HEK293 (cell line): ENCODE data around the gene CYTL1.

Experiments
- CTCF ChIA-PET: fragments of 350-600 bp; formaldehyde crosslinking; extraction: SDS; loops from one replicate; lab custom pipeline; 2021; ENCODE audit warnings: antibody characterized with exemption; lab: Yijun Ruan, JAX
- POLR2A ChIA-PET: fragments of 300-600 bp; formaldehyde crosslinking; extraction: SDS; loops from one replicate; lab custom pipeline; 2020; ENCODE audit warnings: antibody characterized with exemption, inconsistent platforms; lab: Yijun Ruan, JAX
- H3K27ac ChIP-seq: fragments of 200-500 bp; sonication (Bioruptor generic); 2 replicates; pipeline ENCODE4 v1.5.1; 2014; ENCODE audit warnings: low read depth, low read length, control low read depth, inconsistent platforms; ENCODE audit errors: extremely low read depth
- H3K36me3 ChIP-seq, 2 experiments: fragments of 200-500 bp in 1 of 2; sonication (Bioruptor generic) in 1 of 2; 1 replicate in 1 of 2; 2 replicates in 1 of 2; pipeline ENCODE4 v1.5.1; 2014 to 2017; ENCODE audit warnings: inconsistent platforms in 2 of 2, low read length in 2 of 2; ENCODE audit not compliant: control insufficient read depth in 2 of 2, insufficient read depth in 1 of 2
- H3K4me1 ChIP-seq: fragments of 200-500 bp; sonication (Bioruptor generic); 2 replicates; pipeline ENCODE4 v1.5.1; 2014; ENCODE audit warnings: mild to moderate bottlenecking, low read length, inconsistent platforms; ENCODE audit not compliant: control insufficient read depth, insufficient read depth
- H3K4me3 ChIP-seq: 2 replicates; pipeline ENCODE4 v1.5.1; 2011; ENCODE audit warnings: low read depth, mild to moderate bottlenecking, control low read depth, low read length, moderate library complexity
- H3K9me3 ChIP-seq: fragments of 200-500 bp; sonication (Bioruptor generic); 2 replicates; pipeline ENCODE4 v1.5.1; 2014; ENCODE audit warnings: low read depth, low read length, inconsistent platforms; ENCODE audit not compliant: control insufficient read depth, insufficient read depth
- GLI2 ChIP-seq: fragments of 450-650 bp; formaldehyde crosslinking; IDR thresholded peaks from 2 replicates; pipeline ENCODE4; 2017; ENCODE audit warnings: missing biosample characterization, missing genetic modification characterization, low read depth, borderline replicate concordance
- YY1 ChIP-seq: fragments of 450-650 bp; formaldehyde crosslinking; IDR thresholded peaks from 2 replicates; pipeline ENCODE4 v1.5.1; 2018; ENCODE audit warnings: missing biosample characterization, missing genetic modification characterization
- ZFP69B ChIP-seq: fragments of 450-650 bp; formaldehyde crosslinking; IDR thresholded peaks from 2 replicates; pipeline ENCODE4 v1.5.1; 2016; ENCODE audit warnings: missing biosample characterization, missing genetic modification characterization
- ZNF169 ChIP-seq: fragments of 450-650 bp; formaldehyde crosslinking; IDR thresholded peaks from 2 replicates; pipeline ENCODE4 v1.5.1; 2016; ENCODE audit warnings: missing biosample characterization, missing genetic modification characterization
- ZNF23 ChIP-seq: fragments of 450-650 bp; formaldehyde crosslinking; IDR thresholded peaks from 2 replicates; pipeline ENCODE4 v1.5.1; 2016; ENCODE audit warnings: missing biosample characterization, missing genetic modification characterization, borderline replicate concordance
- ZNF404 ChIP-seq: fragments of 450-650 bp; formaldehyde crosslinking; IDR thresholded peaks from 2 replicates; pipeline ENCODE4 v1.5.1; 2017; ENCODE audit warnings: missing biosample characterization, missing genetic modification characterization
- ZNF473 ChIP-seq: fragments of 450-650 bp; formaldehyde crosslinking; IDR thresholded peaks from 2 replicates; pipeline ENCODE4 v1.5.1; 2017; ENCODE audit warnings: missing biosample characterization, missing genetic modification characterization
- ZNF555 ChIP-seq: fragments of 450-650 bp; formaldehyde crosslinking; conservative IDR thresholded peaks from 2 replicates; pipeline ENCODE4 v1.5.1; 2017; ENCODE audit warnings: missing biosample characterization, mild to moderate bottlenecking, missing genetic modification characterization, inconsistent platforms
- ZNF561 ChIP-seq: fragments of 450-650 bp; IDR thresholded peaks from 2 replicates; pipeline ENCODE4 v1.5.1; 2018; ENCODE audit warnings: missing biosample characterization, missing genetic modification characterization, borderline replicate concordance
- ZNF660 ChIP-seq: fragments of 450-650 bp; IDR thresholded peaks from 2 replicates; pipeline ENCODE4 v1.5.1; 2018; ENCODE audit warnings: missing biosample characterization, mild to moderate bottlenecking, missing genetic modification characterization
- ZNF701 ChIP-seq: fragments of 450-650 bp; formaldehyde crosslinking; IDR thresholded peaks from 2 replicates; pipeline ENCODE4 v1.5.1; 2016; ENCODE audit warnings: missing biosample characterization, missing genetic modification characterization
- ZNF792 ChIP-seq: fragments of 450-650 bp; formaldehyde crosslinking; IDR thresholded peaks from 2 replicates; pipeline ENCODE4 v1.5.1; 2016; ENCODE audit warnings: missing biosample characterization, missing genetic modification characterization
- TF ChIP-seq, protein P1 (sequence below): fragments of 450-650 bp; formaldehyde crosslinking; IDR thresholded peaks from 2 replicates; pipeline ENCODE4 v1.5.1; 2016; ENCODE audit warnings: missing biosample characterization, missing genetic modification characterization, borderline replicate concordance
- TF ChIP-seq, protein P2 (sequence below): fragments of 450-650 bp; formaldehyde crosslinking; IDR thresholded peaks from 2 replicates; pipeline ENCODE4; 2016; ENCODE audit warnings: missing biosample characterization, missing genetic modification characterization
- TF ChIP-seq, protein P3 (sequence below): fragments of 450-650 bp; formaldehyde crosslinking; IDR thresholded peaks from 2 replicates; pipeline ENCODE4 v1.5.1; 2016; ENCODE audit warnings: missing biosample characterization, missing genetic modification characterization
- TF ChIP-seq, protein P4 (sequence below): fragments of 450-650 bp; formaldehyde crosslinking; IDR thresholded peaks from 2 replicates; pipeline ENCODE4 v1.5.1; 2017; ENCODE audit warnings: missing biosample characterization, mild to moderate bottlenecking, missing genetic modification characterization, moderate library complexity
- TF ChIP-seq, protein P5 (sequence below): fragments of 450-650 bp; formaldehyde crosslinking; IDR thresholded peaks from 2 replicates; pipeline ENCODE4 v1.5.1; 2016; ENCODE audit warnings: missing biosample characterization, missing genetic modification characterization
- TF ChIP-seq, protein P6 (sequence below): fragments of 450-650 bp; formaldehyde crosslinking; conservative IDR thresholded peaks from 2 replicates; pipeline ENCODE4 v1.5.1; 2016; ENCODE audit warnings: low read depth, missing biosample characterization, missing genetic modification characterization

CYTL1 gene

DNA sequence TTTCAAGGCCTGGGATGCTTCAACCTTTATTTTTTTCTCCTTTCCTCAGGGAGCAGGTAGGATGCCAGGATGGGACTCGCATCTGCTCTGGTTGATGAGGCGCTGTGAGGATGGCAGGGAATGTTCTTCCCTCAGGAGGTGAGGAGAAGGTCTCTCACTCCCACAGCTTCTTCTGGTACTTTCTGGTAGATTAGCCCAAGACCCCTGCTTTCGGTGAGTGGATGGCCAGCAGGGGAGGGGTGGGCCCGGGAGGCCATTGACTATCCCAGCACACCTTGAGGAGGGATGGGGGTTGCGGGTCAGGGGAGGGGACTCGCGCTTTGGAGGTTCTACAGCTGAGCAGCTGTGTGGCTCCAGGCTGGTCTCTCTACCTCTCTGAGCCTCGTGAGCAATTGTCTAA is 14.8 kb downstream of the CYTL1 start (continued):
- TF ChIP-seq, protein P1, sequence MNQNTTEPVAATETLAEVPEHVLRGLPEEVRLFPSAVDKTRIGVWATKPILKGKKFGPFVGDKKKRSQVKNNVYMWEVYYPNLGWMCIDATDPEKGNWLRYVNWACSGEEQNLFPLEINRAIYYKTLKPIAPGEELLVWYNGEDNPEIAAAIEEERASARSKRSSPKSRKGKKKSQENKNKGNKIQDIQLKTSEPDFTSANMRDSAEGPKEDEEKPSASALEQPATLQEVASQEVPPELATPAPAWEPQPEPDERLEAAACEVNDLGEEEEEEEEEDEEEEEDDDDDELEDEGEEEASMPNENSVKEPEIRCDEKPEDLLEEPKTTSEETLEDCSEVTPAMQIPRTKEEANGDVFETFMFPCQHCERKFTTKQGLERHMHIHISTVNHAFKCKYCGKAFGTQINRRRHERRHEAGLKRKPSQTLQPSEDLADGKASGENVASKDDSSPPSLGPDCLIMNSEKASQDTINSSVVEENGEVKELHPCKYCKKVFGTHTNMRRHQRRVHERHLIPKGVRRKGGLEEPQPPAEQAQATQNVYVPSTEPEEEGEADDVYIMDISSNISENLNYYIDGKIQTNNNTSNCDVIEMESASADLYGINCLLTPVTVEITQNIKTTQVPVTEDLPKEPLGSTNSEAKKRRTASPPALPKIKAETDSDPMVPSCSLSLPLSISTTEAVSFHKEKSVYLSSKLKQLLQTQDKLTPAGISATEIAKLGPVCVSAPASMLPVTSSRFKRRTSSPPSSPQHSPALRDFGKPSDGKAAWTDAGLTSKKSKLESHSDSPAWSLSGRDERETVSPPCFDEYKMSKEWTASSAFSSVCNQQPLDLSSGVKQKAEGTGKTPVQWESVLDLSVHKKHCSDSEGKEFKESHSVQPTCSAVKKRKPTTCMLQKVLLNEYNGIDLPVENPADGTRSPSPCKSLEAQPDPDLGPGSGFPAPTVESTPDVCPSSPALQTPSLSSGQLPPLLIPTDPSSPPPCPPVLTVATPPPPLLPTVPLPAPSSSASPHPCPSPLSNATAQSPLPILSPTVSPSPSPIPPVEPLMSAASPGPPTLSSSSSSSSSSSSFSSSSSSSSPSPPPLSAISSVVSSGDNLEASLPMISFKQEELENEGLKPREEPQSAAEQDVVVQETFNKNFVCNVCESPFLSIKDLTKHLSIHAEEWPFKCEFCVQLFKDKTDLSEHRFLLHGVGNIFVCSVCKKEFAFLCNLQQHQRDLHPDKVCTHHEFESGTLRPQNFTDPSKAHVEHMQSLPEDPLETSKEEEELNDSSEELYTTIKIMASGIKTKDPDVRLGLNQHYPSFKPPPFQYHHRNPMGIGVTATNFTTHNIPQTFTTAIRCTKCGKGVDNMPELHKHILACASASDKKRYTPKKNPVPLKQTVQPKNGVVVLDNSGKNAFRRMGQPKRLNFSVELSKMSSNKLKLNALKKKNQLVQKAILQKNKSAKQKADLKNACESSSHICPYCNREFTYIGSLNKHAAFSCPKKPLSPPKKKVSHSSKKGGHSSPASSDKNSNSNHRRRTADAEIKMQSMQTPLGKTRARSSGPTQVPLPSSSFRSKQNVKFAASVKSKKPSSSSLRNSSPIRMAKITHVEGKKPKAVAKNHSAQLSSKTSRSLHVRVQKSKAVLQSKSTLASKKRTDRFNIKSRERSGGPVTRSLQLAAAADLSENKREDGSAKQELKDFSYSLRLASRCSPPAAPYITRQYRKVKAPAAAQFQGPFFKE (tag by site-specific recombination), result no peak
- no peak for TF ChIP-seq ZNF555 (tag by site-specific recombination)
- no peak for TF ChIP-seq ZNF473 (tag by site-specific recombination)
- TF ChIP-seq GLI2 (tag by site-specific recombination), result no peak
- TF ChIP-seq, protein P2, sequence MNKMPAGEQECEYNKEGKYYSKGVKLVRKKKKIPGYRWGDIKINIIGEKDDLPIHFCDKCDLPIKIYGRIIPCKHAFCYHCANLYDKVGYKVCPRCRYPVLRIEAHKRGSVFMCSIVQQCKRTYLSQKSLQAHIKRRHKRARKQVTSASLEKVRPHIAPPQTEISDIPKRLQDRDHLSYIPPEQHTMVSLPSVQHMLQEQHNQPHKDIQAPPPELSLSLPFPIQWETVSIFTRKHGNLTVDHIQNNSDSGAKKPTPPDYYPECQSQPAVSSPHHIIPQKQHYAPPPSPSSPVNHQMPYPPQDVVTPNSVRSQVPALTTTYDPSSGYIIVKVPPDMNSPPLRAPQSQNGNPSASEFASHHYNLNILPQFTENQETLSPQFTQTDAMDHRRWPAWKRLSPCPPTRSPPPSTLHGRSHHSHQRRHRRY (tag by site-specific recombination), result no peak
- TF ChIP-seq, protein P3, sequence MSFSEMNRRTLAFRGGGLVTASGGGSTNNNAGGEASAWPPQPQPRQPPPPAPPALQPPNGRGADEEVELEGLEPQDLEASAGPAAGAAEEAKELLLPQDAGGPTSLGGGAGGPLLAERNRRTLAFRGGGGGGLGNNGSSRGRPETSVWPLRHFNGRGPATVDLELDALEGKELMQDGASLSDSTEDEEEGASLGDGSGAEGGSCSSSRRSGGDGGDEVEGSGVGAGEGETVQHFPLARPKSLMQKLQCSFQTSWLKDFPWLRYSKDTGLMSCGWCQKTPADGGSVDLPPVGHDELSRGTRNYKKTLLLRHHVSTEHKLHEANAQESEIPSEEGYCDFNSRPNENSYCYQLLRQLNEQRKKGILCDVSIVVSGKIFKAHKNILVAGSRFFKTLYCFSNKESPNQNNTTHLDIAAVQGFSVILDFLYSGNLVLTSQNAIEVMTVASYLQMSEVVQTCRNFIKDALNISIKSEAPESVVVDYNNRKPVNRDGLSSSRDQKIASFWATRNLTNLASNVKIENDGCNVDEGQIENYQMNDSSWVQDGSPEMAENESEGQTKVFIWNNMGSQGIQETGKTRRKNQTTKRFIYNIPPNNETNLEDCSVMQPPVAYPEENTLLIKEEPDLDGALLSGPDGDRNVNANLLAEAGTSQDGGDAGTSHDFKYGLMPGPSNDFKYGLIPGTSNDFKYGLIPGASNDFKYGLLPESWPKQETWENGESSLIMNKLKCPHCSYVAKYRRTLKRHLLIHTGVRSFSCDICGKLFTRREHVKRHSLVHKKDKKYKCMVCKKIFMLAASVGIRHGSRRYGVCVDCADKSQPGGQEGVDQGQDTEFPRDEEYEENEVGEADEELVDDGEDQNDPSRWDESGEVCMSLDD, result no peak
- no peak for TF ChIP-seq ZNF169 (tag by site-specific recombination)

DNA sequence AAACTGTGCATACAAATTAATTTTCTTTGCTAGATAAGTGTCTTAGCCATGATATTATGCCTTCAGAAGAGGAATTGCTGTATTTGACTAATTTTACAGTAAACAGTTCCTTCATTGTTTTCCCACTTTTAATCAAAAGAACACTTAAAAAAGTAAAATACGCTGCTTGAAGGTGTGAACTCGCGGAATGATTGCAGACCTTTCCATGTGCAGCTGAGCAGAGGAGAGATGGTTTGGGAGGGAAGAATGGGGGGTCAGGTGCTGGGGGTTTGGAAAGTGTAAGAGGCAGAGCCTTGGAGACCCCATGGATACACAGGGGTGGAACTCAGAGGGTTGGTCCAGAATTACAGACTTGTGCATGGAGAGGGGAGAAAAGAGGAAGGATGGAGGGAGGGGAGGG is 15.3 kb downstream of the CYTL1 start:
- Histone ChIP-seq H3K4me1 (no peaks in the 10 kb centered on the region), H3K9me3 (no peaks in the 10 kb centered on the region), H3K27ac (no peak overlapping the region), H3K36me3 (no peaks in the 10 kb centered on the region), H3K4me3 (no peak overlapping the region)
- ChIA-PET POLR2A (no interaction called here), CTCF (no interaction called here)
- no peak for TF ChIP-seq ZNF792 (tag by site-specific recombination)
- no peak for TF ChIP-seq ZNF701 (tag by site-specific recombination)
- TF ChIP-seq ZNF23 (tag by site-specific recombination), result no peak
- TF ChIP-seq ZNF404 (tag by site-specific recombination), result no peak
- TF ChIP-seq ZNF561 (tag by site-specific recombination), result no peak
- TF ChIP-seq, protein P4, sequence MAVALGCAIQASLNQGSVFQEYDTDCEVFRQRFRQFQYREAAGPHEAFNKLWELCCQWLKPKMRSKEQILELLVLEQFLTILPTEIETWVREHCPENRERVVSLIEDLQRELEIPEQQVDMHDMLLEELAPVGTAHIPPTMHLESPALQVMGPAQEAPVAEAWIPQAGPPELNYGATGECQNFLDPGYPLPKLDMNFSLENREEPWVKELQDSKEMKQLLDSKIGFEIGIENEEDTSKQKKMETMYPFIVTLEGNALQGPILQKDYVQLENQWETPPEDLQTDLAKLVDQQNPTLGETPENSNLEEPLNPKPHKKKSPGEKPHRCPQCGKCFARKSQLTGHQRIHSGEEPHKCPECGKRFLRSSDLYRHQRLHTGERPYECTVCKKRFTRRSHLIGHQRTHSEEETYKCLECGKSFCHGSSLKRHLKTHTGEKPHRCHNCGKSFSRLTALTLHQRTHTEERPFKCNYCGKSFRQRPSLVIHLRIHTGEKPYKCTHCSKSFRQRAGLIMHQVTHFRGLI (tag by site-specific recombination), result no peak
- TF ChIP-seq, protein P5, sequence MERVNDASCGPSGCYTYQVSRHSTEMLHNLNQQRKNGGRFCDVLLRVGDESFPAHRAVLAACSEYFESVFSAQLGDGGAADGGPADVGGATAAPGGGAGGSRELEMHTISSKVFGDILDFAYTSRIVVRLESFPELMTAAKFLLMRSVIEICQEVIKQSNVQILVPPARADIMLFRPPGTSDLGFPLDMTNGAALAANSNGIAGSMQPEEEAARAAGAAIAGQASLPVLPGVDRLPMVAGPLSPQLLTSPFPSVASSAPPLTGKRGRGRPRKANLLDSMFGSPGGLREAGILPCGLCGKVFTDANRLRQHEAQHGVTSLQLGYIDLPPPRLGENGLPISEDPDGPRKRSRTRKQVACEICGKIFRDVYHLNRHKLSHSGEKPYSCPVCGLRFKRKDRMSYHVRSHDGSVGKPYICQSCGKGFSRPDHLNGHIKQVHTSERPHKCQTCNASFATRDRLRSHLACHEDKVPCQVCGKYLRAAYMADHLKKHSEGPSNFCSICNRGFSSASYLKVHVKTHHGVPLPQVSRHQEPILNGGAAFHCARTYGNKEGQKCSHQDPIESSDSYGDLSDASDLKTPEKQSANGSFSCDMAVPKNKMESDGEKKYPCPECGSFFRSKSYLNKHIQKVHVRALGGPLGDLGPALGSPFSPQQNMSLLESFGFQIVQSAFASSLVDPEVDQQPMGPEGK (tag by site-specific recombination), result no peak
- no peak for TF ChIP-seq ZNF660 (tag by site-specific recombination)
- TF ChIP-seq, protein P6, sequence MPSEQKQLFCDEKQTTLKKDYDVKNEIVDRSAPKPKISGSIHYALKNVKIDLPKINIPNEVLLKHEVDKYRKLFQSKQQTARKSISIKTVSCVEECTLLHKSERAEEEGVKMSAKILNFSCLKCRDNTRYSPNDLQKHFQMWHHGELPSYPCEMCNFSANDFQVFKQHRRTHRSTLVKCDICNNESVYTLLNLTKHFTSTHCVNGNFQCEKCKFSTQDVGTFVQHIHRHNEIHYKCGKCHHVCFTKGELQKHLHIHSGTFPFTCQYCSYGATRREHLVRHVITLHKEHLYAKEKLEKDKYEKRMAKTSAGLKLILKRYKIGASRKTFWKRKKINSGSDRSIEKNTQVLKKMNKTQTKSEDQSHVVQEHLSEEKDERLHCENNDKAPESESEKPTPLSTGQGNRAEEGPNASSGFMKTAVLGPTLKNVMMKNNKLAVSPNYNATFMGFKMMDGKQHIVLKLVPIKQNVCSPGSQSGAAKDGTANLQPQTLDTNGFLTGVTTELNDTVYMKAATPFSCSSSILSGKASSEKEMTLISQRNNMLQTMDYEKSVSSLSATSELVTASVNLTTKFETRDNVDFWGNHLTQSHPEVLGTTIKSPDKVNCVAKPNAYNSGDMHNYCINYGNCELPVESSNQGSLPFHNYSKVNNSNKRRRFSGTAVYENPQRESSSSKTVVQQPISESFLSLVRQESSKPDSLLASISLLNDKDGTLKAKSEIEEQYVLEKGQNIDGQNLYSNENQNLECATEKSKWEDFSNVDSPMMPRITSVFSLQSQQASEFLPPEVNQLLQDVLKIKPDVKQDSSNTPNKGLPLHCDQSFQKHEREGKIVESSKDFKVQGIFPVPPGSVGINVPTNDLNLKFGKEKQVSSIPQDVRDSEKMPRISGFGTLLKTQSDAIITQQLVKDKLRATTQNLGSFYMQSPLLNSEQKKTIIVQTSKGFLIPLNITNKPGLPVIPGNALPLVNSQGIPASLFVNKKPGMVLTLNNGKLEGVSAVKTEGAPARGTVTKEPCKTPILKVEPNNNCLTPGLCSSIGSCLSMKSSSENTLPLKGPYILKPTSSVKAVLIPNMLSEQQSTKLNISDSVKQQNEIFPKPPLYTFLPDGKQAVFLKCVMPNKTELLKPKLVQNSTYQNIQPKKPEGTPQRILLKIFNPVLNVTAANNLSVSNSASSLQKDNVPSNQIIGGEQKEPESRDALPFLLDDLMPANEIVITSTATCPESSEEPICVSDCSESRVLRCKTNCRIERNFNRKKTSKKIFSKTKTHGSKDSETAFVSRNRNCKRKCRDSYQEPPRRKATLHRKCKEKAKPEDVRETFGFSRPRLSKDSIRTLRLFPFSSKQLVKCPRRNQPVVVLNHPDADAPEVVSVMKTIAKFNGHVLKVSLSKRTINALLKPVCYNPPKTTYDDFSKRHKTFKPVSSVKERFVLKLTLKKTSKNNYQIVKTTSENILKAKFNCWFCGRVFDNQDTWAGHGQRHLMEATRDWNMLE (tag by site-specific recombination), result no peak
- TF ChIP-seq YY1, result no peak
- no peak for TF ChIP-seq ZFP69B (tag by site-specific recombination)
